ENCODE measurements around the gene CDH13. TPM values are rescaled to one million over a fixed set of nuclear protein-coding genes. Genes with fewer than 3 reads are reported as not detected.

CDH13 gene
- total RNA-seq, 4 donors from 2014 or later: 2.0 to 6.6 (median 4.1) TPM; not detected in 1

GRCh38 chr16:83715217-83715920 lies 1088.6 kb downstream of the CDH13 start:
- no peak for DNase-seq

GRCh38 chr16:83717308-83717707 lies 1090.5 kb downstream of the CDH13 start:
- H3K9me3 ChIP-seq: no peaks in the 10 kb centered on the region
- DNase-seq: no peak
- H3K27me3 ChIP-seq: no peaks in the 10 kb centered on the region
- no peak overlapping the region for H3K4me3 ChIP-seq
- H3K27ac ChIP-seq: no peak overlapping the region
- H3K36me3 ChIP-seq: no peaks in the 10 kb centered on the region
- no peaks in the 10 kb centered on the region for H3K4me1 ChIP-seq
- TF ChIP-seq POLR2A (IDR thresholded peaks at IDR 0.05) (no peak), CTCF (IDR thresholded peaks at IDR 0.05) (no peak)

More at GRCh38 chr16:83715217-83715920, 1088.6 kb downstream of the CDH13 start:
- TF ChIP-seq POLR2A (IDR thresholded peaks at IDR 0.05) (no peak), CTCF (IDR thresholded peaks at IDR 0.05) (no peak)
- Histone ChIP-seq H3K4me1 (no peaks in the 10 kb centered on the region), H3K27me3 (no peaks in the 10 kb centered on the region), H3K9me3 (no peaks in the 10 kb centered on the region), H3K36me3 (no peaks in the 10 kb centered on the region), H3K4me3 (no peak overlapping the region), H3K27ac (no peak overlapping the region)

GRCh38 chr16:83717814-83718213 lies 1091.0 kb downstream of the CDH13 start:
- DNase-seq: no peak
- Histone ChIP-seq H3K27me3 (no peaks in the 10 kb centered on the region), H3K36me3 (no peaks in the 10 kb centered on the region), H3K9me3 (no peaks in the 10 kb centered on the region), H3K27ac (no peak overlapping the region), H3K4me3 (no peak overlapping the region), H3K4me1 (no peaks in the 10 kb centered on the region)
- TF ChIP-seq POLR2A (IDR thresholded peaks at IDR 0.05) (no peak), CTCF (IDR thresholded peaks at IDR 0.05) (no peak)

- no peak overlapping the region for H3K4me3 ChIP-seq
- no peak for DNase-seq
- H3K27me3 ChIP-seq: no peaks in the 10 kb centered on the region
- no peak for TF ChIP-seq POLR2A (IDR thresholded peaks at IDR 0.05)
- no peak for TF ChIP-seq CTCF (IDR thresholded peaks at IDR 0.05)
- H3K9me3 ChIP-seq: no peaks in the 10 kb centered on the region
- H3K36me3 ChIP-seq: no peaks in the 10 kb centered on the region
- no peaks in the 10 kb centered on the region for H3K4me1 ChIP-seq
- no peak overlapping the region for H3K27ac ChIP-seq
Observed at GRCh38 chr16:83720213-83720612, 1093.4 kb downstream of the CDH13 start.

- TF ChIP-seq CTCF (IDR thresholded peaks at IDR 0.05): no peak
- TF ChIP-seq POLR2A (IDR thresholded peaks at IDR 0.05): no peak
- H3K4me1 ChIP-seq: no peaks in the 10 kb centered on the region
- H3K27me3 ChIP-seq: no peaks in the 10 kb centered on the region
- H3K9me3 ChIP-seq: no peaks in the 10 kb centered on the region
- H3K27ac ChIP-seq: no peak overlapping the region
- H3K36me3 ChIP-seq: no peaks in the 10 kb centered on the region
- H3K4me3 ChIP-seq: no peak overlapping the region
- DNase-seq: no peak
Observed at GRCh38 chr16:83720981-83721380, 1094.2 kb downstream of the CDH13 start.

Data from Peyer's patch (tissue), 4 donors.